HepG2 (cell line): ENCODE results near the gene COX10. TPM values are rescaled to one million over a fixed set of nuclear protein-coding genes. Genes with fewer than 3 reads are reported as not detected.

Experiments used
- ATAC-seq: fragments of 200-7000 bp; cut with Tn5 transposase; 3 replicates; pipeline ENCODE4 v1.9.1; 2020; ENCODE audit warnings: mild to moderate bottlenecking, moderate library complexity
- BruUV-seq: library from RNA; stranded (reverse); fragments of 400-500 nt; replicated peaks from 2 replicates; lab custom pipeline; 2021; lab: Mats Ljungman, UMichigan
- CTCF ChIA-PET: fragments of 300-600 bp; formaldehyde crosslinking; extraction: SDS; loops from one replicate; lab custom pipeline; 2021; ENCODE audit warnings: low total read pairs, inconsistent platforms, low intra/inter-chr PET ratio; lab: Yijun Ruan, JAX
- POLR2A ChIA-PET: fragments of 350-600 bp; sonication (Branson Sonifier 250); formaldehyde crosslinking; loops from one replicate; lab custom pipeline; 2020; ENCODE audit warnings: antibody characterized with exemption, inconsistent platforms; lab: Yijun Ruan, JAX
- DNase-seq: peaks from one replicate; pipeline ENCODE4 v3.0.0-alpha.2; 2015; ENCODE audit warnings: low spot score
- FAIRE-seq: peaks from 3 replicates; lab custom pipeline; 2011; peaks lifted over from hg19 to GRCh38; lab: Jason Lieb, UNC
- H2AFZ ChIP-seq: one replicate; pipeline ENCODE4 v1.6.1; 2011; ENCODE audit warnings: low read length, inconsistent platforms
- H3K27ac ChIP-seq: fragments of 300-600 bp; 3 replicates; pipeline ENCODE4 v1.8.0; 2011; ENCODE audit warnings: mixed run types, mild to moderate bottlenecking, mixed read lengths, low read length, inconsistent platforms; ENCODE audit not compliant: insufficient read depth; ENCODE audit errors: extremely low read length
- H3K27me3 ChIP-seq, 2 experiments: fragments of 200-600 bp in 1 of 2; 2 replicates in 1 of 2; 3 replicates in 1 of 2; pipeline versions ENCODE4 v1.6.0 to v1.8.0; 2011; ENCODE audit warnings: low read length in 2 of 2, mild to moderate bottlenecking in 2 of 2, moderate library complexity in 2 of 2, inconsistent platforms in 1 of 2; ENCODE audit not compliant: insufficient read depth in 2 of 2, control insufficient read depth in 1 of 2
- H3K36me3 ChIP-seq, 2 experiments: fragments of 200-600 bp in 1 of 2; replicated peaks in 1 of 2; 2 replicates in 1 of 2; 3 replicates in 1 of 2; pipeline versions ENCODE4 v1.5.1 to v1.8.0; 2011; ENCODE audit warnings: low read length in 2 of 2, inconsistent platforms in 1 of 2; ENCODE audit not compliant: insufficient read depth in 2 of 2, control insufficient read depth in 1 of 2
- H3K4me1 ChIP-seq: 2 replicates; pipeline ENCODE4 v1.5.1; 2012; ENCODE audit warnings: low read length, inconsistent platforms; ENCODE audit not compliant: insufficient read depth
- H3K4me2 ChIP-seq: 2 replicates; pipeline ENCODE4 v1.6.0; 2011; ENCODE audit warnings: low read depth, low read length, inconsistent platforms
- H3K4me3 ChIP-seq, 3 experiments: fragments of 200-600 bp in 1 of 3; sonication (generic), shearing (Covaris generic) in 1 of 3; replicated peaks in 1 of 3; 2 replicates each; pipeline ENCODE4 v1.5.1; 2011 to 2016; ENCODE audit warnings: low read length in 3 of 3, inconsistent platforms in 2 of 3, low read depth in 2 of 3, mild to moderate bottlenecking in 2 of 3, control low read depth in 1 of 3, mixed read lengths in 1 of 3; ENCODE audit not compliant: insufficient read depth in 1 of 3
- H3K79me2 ChIP-seq: one replicate; pipeline ENCODE4 v1.6.1; 2011; ENCODE audit warnings: low read length, inconsistent platforms; ENCODE audit not compliant: insufficient read depth
- H3K9ac ChIP-seq: 2 replicates; pipeline ENCODE4 v1.6.0; 2011; ENCODE audit warnings: mild to moderate bottlenecking, low read depth, low read length, inconsistent platforms; ENCODE audit not compliant: insufficient read depth
- H3K9me3 ChIP-seq: 2 replicates; pipeline ENCODE4 v1.5.1; 2012; ENCODE audit warnings: mild to moderate bottlenecking, low read length
- H4K20me1 ChIP-seq: 2 replicates; pipeline ENCODE4 v1.6.0; 2011; ENCODE audit warnings: inconsistent platforms, mild to moderate bottlenecking, low read length, moderate library complexity; ENCODE audit not compliant: insufficient read depth
- CBX5 ChIP-seq: sonication (generic); formaldehyde crosslinking; IDR thresholded peaks from 2 replicates; pipeline ENCODE4 v1.4.0; 2020; ENCODE audit warnings: missing genetic modification reagents, borderline replicate concordance
- FOXP4 ChIP-seq: sonication (generic); formaldehyde crosslinking; IDR thresholded peaks from 2 replicates; pipeline ENCODE4 v1.4.0; 2020; ENCODE audit warnings: missing genetic modification reagents
- HBP1 ChIP-seq: IDR thresholded peaks from 2 replicates; pipeline ENCODE4 v1.6.1; 2016; ENCODE audit warnings: low read depth, control low read depth
- MAFG ChIP-seq: sonication (generic); formaldehyde crosslinking; IDR thresholded peaks from 2 replicates; pipeline ENCODE4 v1.5.1; 2020; ENCODE audit warnings: mild to moderate bottlenecking, missing genetic modification reagents
- NPAS2 ChIP-seq: sonication (generic); formaldehyde crosslinking; IDR thresholded peaks from 2 replicates; pipeline ENCODE4 v1.8.0; 2022; ENCODE audit warnings: mild to moderate bottlenecking, missing genetic modification reagents, borderline replicate concordance
- PBX3 ChIP-seq: sonication (generic); formaldehyde crosslinking; IDR thresholded peaks from 2 replicates; pipeline ENCODE4 v1.8.1; 2023; ENCODE audit warnings: missing genetic modification reagents, inconsistent platforms, borderline replicate concordance
- PHF5A ChIP-seq: IDR thresholded peaks from one replicate; pipeline ENCODE4 v1.6.1; 2018; ENCODE audit warnings: low read depth, missing genetic modification reagents; ENCODE audit not compliant: unreplicated experiment
- SMAD9 ChIP-seq: sonication (generic); formaldehyde crosslinking; IDR thresholded peaks from 2 replicates; pipeline ENCODE4 v1.5.1; 2020; ENCODE audit warnings: mild to moderate bottlenecking, missing genetic modification reagents
- SRF ChIP-seq: IDR thresholded peaks from 2 replicates; pipeline ENCODE4 v1.6.1; 2011; ENCODE audit warnings: mild to moderate bottlenecking, low read depth, low read length, moderate library complexity
- ZNF652 ChIP-seq: IDR thresholded peaks from 2 replicates; pipeline ENCODE4 v1.6.1; 2016; ENCODE audit warnings: low read depth, borderline replicate concordance
- ZNF710 ChIP-seq: sonication (generic); formaldehyde crosslinking; IDR thresholded peaks from 2 replicates; pipeline ENCODE4 v1.5.0; 2020; ENCODE audit warnings: mild to moderate bottlenecking, missing genetic modification reagents, borderline replicate concordance
- WGBS: methylation state at CpG from one replicate; pipeline ENCODE4 v1.1.6; 2017; ENCODE audit warnings: low lambda C conversion rate; 5-methylcytosine and 5-hydroxymethylcytosine counted together
- in situ Hi-C: cut with HindIII; loops from 2 replicates; pipeline ENCODE4 v1.10.0; 2017; ENCODE audit warnings: low pct_unique_long_range_greater_than_20kb; ENCODE audit not compliant: extremely low pct_ligation_motif_present
- intact Hi-C: fragments of 100-400 bp; cut with micrococcal nuclease; formaldehyde crosslinking; loops from one replicate; pipeline ENCODE4 v1.10.0; 2022; ENCODE audit not compliant: unreplicated experiment
- polyA plus RNA-seq, 8 experiments: library from polyadenylated mRNA; depleted of rRNA in 3 of 8; stranded (reverse) in 7 of 8; unstranded in 1 of 8; fragments of >200 nt; fragmentation: Illumina TruSeq in 4 of 8; extraction: Trizol in 4 of 8; gene quantifications; 2 replicates each; pipeline versions ENCODE4 v1.2.1 to v1.2.3, GENCODE V29; 2011 to 2016; ENCODE audit warnings: low read depth in 4 of 8, missing spikeins in 1 of 8, mixed read lengths in 1 of 8; ENCODE audit not compliant: insufficient read depth in 1 of 8
- total RNA-seq, 5 experiments: library from RNA; depleted of rRNA; stranded (reverse); fragments of >200 nt; fragmentation: Illumina TruSeq; extraction: Trizol; gene quantifications; 2 replicates each; pipeline ENCODE4 v1.2.3, GENCODE V29; 2016; ENCODE audit warnings: low read depth in 1 of 5

COX10 gene
- total and polyA plus RNA-seq, 2 of the 13 experiments (the other 11 are each of a cell fraction or from before 2014, with no cell fraction given): 13.9 to 20.1 TPM

GRCh38 chr17:14206891-14207290, 137.6 kb downstream of the COX10 start:
- intact Hi-C loops: loop anchor here (5.0 to 10.0 kb wide), 2 partner anchors 68 to 90 kb away; no protein-coding TSS in a partner anchor
- no peaks in the 10 kb centered on the region for H4K20me1 ChIP-seq
- peaks cover 5 to 11% of the 10 kb centered on the region in 2 experiments; a peak in 4 of 5 replicates for H3K36me3 ChIP-seq
- BruUV-seq: no TSS peak
- in situ Hi-C loops: no loop called here
- 98% methylated on average over 27 of the region's 29 CpGs for WGBS
- H3K9ac ChIP-seq: no peak overlapping the region
- CTCF ChIA-PET: no interaction called here
- DNase-seq (no peak), ATAC-seq (no peak)
- H3K4me3 ChIP-seq: no peak overlapping the region
- H3K79me2 ChIP-seq: no peaks in the 10 kb centered on the region
- no peak overlapping the region for H3K4me2 ChIP-seq
- no peak for TF ChIP-seq PBX3 (CRISPR knock-in tag)
- TF ChIP-seq NPAS2: no peak
- TF ChIP-seq CBX5 (CRISPR knock-in tag): no peak
- no peak for TF ChIP-seq PHF5A (CRISPR knock-in tag)
- TF ChIP-seq FOXP4 (CRISPR knock-in tag): no peak
- no peak for TF ChIP-seq ZNF652 (CRISPR knock-in tag)
- TF ChIP-seq SMAD9: no peak
- TF ChIP-seq HBP1 (CRISPR knock-in tag): no peak
- no peak for TF ChIP-seq MAFG
- no peak for TF ChIP-seq SRF
- TF ChIP-seq ZNF710 (CRISPR knock-in tag): no peak
- TF ChIP-seq, all 625 proteins: peak for 0
- H3K4me1 ChIP-seq: peaks cover 26% of the 10 kb centered on the region
- peaks cover 3% of the 10 kb centered on the region; the same call in 1 of the 2 replicates for H3K9me3 ChIP-seq
- FAIRE-seq: no peak
- POLR2A ChIA-PET: no interaction called here
- H3K27ac ChIP-seq: no peak overlapping the region
- H2AFZ ChIP-seq: no peak overlapping the region
- no peaks in the 10 kb centered on the region for H3K27me3 ChIP-seq
